Measurements from ENCODE around the gene XYLT2. TPM values are rescaled to one million over a fixed set of nuclear protein-coding genes. Genes with fewer than 3 reads are reported as not detected.

XYLT2 gene
- total and polyA plus RNA-seq, 2 of the 13 experiments (the other 11 are each of a cell fraction or from before 2014, with no cell fraction given), result 17.0 to 22.1 TPM

GRCh38 chr17:50397111-50397918 is 51.4 kb downstream of the XYLT2 start, which contains the start of gene LRRC59 (continued):
- TF ChIP-seq TMF1 (CRISPR knock-in tag; IDR thresholded peaks at IDR 0.05; ENCODE audit: low read depth) (peak; percentile 98), ZNF749 (CRISPR knock-in tag; IDR thresholded peaks at IDR 0.05; ENCODE audit: borderline replicate concordance) (peak; percentile 97), ZKSCAN8 (CRISPR knock-in tag; IDR thresholded peaks at IDR 0.05; ENCODE audit: borderline replicate concordance) (peak; percentile 93), SRY (CRISPR knock-in tag; IDR thresholded peaks at IDR 0.05) (peak; percentile 97), PCBP1 (IDR thresholded peaks at IDR 0.05; ENCODE audit: borderline replicate concordance, low read depth, low read length) (peak; percentile 94), ZNF781 (CRISPR knock-in tag; IDR thresholded peaks at IDR 0.05; ENCODE audit: borderline replicate concordance, not compliant biosample characterization) (peak; percentile 93), KLF16 (CRISPR knock-in tag; IDR thresholded peaks at IDR 0.05) (peak; percentile 13 to 99; a peak in 2 of 4 replicates), E2F5 (CRISPR knock-in tag; conservative IDR thresholded peaks at IDR 0.05) (peak; percentile 89), ZFP82 (CRISPR knock-in tag; IDR thresholded peaks at IDR 0.05; ENCODE audit: borderline replicate concordance) (peak; percentile 42; the same call in 1 of the 2 replicates), ZNF547 (CRISPR knock-in tag; IDR thresholded peaks at IDR 0.05) (peak; percentile 96), SIN3B (IDR thresholded peaks at IDR 0.05; ENCODE audit: low read length) (peak; percentile 78; the same call in 1 of the 2 replicates), PRPF4 (IDR thresholded peaks at IDR 0.05; ENCODE audit: low read depth, low read length, poor library complexity, severe bottlenecking) (no peak), ZFP90 (CRISPR knock-in tag; IDR thresholded peaks at IDR 0.05; ENCODE audit: borderline replicate concordance) (peak; percentile 93; the same call in 1 of the 2 replicates), FLYWCH1 (CRISPR knock-in tag; IDR thresholded peaks at IDR 0.05) (peak; percentile 96; the same call in 1 of the 2 replicates), KDM6A (CRISPR knock-in tag; IDR thresholded peaks at IDR 0.05; ENCODE audit: low read depth) (no peak), NONO (IDR thresholded peaks at IDR 0.05) (no peak), NONO (CRISPR knock-in tag; conservative IDR thresholded peaks at IDR 0.05) (peak; percentile 100), NCOA5 (CRISPR knock-in tag; IDR thresholded peaks at IDR 0.05) (no peak), GATAD1 (CRISPR knock-in tag; IDR thresholded peaks at IDR 0.05) (peak; percentile 99), ISX (CRISPR knock-in tag; conservative IDR thresholded peaks at IDR 0.05) (no peak), XRCC5 (optimal IDR thresholded peaks at IDR 0.05; ENCODE audit: low read length) (peak; percentile 100)
- TF ChIP-seq, protein P1, sequence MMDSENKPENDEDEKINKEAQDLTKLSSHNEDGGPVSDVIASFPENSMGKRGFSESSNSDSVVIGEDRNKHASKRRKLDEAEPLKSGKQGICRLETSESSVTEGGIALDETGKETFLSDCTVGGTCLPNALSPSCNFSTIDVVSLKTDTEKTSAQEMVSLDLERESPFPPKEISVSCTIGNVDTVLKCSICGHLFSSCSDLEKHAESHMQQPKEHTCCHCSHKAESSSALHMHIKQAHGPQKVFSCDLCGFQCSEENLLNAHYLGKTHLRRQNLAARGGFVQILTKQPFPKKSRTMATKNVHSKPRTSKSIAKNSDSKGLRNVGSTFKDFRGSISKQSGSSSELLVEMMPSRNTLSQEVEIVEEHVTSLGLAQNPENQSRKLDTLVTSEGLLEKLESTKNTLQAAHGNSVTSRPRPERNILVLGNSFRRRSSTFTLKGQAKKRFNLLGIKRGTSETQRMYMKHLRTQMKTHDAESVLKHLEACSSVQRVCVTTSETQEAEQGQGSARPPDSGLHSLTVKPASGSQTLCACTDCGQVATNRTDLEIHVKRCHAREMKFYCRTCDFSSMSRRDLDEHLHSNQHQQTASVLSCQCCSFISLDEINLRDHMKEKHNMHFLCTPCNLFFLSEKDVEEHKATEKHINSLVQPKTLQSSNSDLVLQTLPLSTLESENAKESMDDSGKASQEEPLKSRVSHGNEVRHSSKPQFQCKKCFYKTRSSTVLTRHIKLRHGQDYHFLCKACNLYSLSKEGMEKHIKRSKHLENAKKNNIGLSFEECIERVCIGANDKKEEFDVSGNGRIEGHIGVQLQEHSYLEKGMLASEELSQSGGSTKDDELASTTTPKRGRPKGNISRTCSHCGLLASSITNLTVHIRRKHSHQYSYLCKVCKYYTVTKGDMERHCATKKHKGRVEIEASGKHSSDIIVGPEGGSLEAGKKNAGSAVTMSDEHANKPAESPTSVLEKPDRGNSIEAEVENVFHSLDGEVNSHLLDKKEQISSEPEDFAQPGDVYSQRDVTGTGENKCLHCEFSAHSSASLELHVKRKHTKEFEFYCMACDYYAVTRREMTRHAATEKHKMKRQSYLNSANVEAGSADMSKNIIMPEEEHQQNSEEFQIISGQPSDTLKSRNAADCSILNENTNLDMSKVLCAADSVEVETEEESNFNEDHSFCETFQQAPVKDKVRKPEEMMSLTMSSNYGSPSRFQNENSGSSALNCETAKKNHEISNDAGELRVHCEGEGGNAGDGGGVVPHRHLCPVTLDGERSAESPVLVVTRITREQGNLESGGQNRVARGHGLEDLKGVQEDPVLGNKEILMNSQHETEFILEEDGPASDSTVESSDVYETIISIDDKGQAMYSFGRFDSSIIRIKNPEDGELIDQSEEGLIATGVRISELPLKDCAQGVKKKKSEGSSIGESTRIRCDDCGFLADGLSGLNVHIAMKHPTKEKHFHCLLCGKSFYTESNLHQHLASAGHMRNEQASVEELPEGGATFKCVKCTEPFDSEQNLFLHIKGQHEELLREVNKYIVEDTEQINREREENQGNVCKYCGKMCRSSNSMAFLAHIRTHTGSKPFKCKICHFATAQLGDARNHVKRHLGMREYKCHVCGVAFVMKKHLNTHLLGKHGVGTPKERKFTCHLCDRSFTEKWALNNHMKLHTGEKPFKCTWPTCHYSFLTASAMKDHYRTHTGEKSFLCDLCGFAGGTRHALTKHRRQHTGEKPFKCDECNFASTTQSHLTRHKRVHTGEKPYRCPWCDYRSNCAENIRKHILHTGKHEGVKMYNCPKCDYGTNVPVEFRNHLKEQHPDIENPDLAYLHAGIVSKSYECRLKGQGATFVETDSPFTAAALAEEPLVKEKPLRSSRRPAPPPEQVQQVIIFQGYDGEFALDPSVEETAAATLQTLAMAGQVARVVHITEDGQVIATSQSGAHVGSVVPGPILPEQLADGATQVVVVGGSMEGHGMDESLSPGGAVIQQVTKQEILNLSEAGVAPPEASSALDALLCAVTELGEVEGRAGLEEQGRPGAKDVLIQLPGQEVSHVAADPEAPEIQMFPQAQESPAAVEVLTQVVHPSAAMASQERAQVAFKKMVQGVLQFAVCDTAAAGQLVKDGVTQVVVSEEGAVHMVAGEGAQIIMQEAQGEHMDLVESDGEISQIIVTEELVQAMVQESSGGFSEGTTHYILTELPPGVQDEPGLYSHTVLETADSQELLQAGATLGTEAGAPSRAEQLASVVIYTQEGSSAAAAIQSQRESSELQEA (CRISPR knock-in tag; IDR thresholded peaks at IDR 0.05; ENCODE audit: not compliant biosample characterization), result peak; percentile 92

Measured in HepG2 (cell line).